Testis (tissue), 2 donors: ENCODE data around the gene UBE2E2.

Experiments used
- CTCF ChIP-seq, 3 experiments: fragments of 450-650 bp in 2 of 3; fragments of 200-600 bp in 1 of 3; sonication (generic) in 1 of 3; IDR thresholded peaks; one replicate each; pipeline ENCODE4 v1.5.1; 2016 to 2019; ENCODE audit warnings: antibody characterized with exemption in 3 of 3, mild to moderate bottlenecking in 2 of 3, moderate library complexity in 1 of 3
- POLR2A ChIP-seq: fragments of 450-650 bp; IDR thresholded peaks from one replicate; pipeline ENCODE4 v1.6.1; 2017; ENCODE audit warnings: antibody characterized with exemption, mild to moderate bottlenecking, moderate library complexity

- TF ChIP-seq CTCF (IDR thresholded peaks at IDR 0.05) (no peak), POLR2A (no peak)
Observed at GRCh38 chr3:23389089-23389488, 186.0 kb downstream of the UBE2E2 start.
